ENCODE data around the gene MKLN1. TPM values are rescaled to one million over a fixed set of nuclear protein-coding genes. Genes with fewer than 3 reads are reported as not detected.

MKLN1 gene
- total and polyA plus RNA-seq, 2 donors (not counting 1 experiment from before 2014, with no cell fraction given), result 8.5 to 68.4 TPM

GRCh38 chr7:131413711-131414110, 86.0 kb downstream of the MKLN1 start:
- no peak for TF ChIP-seq CTCF (IDR thresholded peaks at IDR 0.05)
- TF ChIP-seq EZH2 (IDR thresholded peaks at IDR 0.05; ENCODE audit: borderline replicate concordance, insufficient read depth, low read depth, low read length, poor library complexity, severe bottlenecking), result no peak
- no peaks in the 10 kb centered on the region for H3K27me3 Mint-ChIP-seq
- ATAC-seq (ENCODE audit: low read depth) (no peak), DNase-seq (no peak)
- H2AFZ ChIP-seq (ENCODE audit: insufficient read depth, low read depth, low read length, poor library complexity, severe bottlenecking), result no peak overlapping the region
- no peaks in the 10 kb centered on the region for H4K20me1 ChIP-seq (ENCODE audit: control insufficient read depth, insufficient read depth, low read length, poor library complexity, severe bottlenecking)
- WGBS (ENCODE audit: insufficient coverage), result 100% methylated on average over 4 of the region's 4 CpGs
- H3K9me3 Mint-ChIP-seq (ENCODE audit: insufficient read depth), result no peaks in the 10 kb centered on the region
- POLR2A ChIA-PET, result no interaction called here
- intact Hi-C loops (cut with micrococcal nuclease), result no loop called here
- H3K27ac Mint-ChIP-seq, result no peak overlapping the region
- no peak overlapping the region for H3K9ac ChIP-seq (ENCODE audit: low read length)
- H3K27me3 ChIP-seq (replicated peaks in 1 of 4; ENCODE audit: control extremely low read depth in 1 of 4, control insufficient read depth in 3 of 4, insufficient read depth in 4 of 4, low read length in 3 of 4), result no peaks in the 10 kb centered on the region
- no peak overlapping the region for H3K4me3 ChIP-seq (ENCODE audit: control extremely low read depth in 1 of 5, extremely low read depth in 1 of 5, insufficient read depth in 1 of 5, low read depth in 2 of 5, low read length in 4 of 5)
- H3K9me3 ChIP-seq (ENCODE audit: control extremely low read depth in 1 of 3, control insufficient read depth in 2 of 3, insufficient read depth in 1 of 3, low read length in 2 of 3), result no peaks in the 10 kb centered on the region
- no peak overlapping the region for H3K4me2 ChIP-seq (replicated peaks; ENCODE audit: low read depth, low read length, poor library complexity, severe bottlenecking)
- H3K36me3 ChIP-seq (replicated peaks in 1 of 2; ENCODE audit: control extremely low read depth in 1 of 2, control insufficient read depth in 1 of 2, extremely low read depth in 1 of 2, insufficient read depth in 2 of 2, low read length in 1 of 2), result peaks cover 11 to 18% of the 10 kb centered on the region in 2 experiments
- CTCF ChIA-PET, result no interaction called here
- H3K4me1 ChIP-seq (ENCODE audit: control insufficient read depth in 2 of 2, insufficient read depth in 2 of 2, low read length in 2 of 2), result no peaks in the 10 kb centered on the region
- no peak overlapping the region for H3K4me3 Mint-ChIP-seq
- no peaks in the 10 kb centered on the region for H3K4me1 Mint-ChIP-seq
- no peaks in the 10 kb centered on the region for H3K79me2 ChIP-seq (ENCODE audit: control insufficient read depth, insufficient read depth, low read length)
- H3K27ac ChIP-seq (ENCODE audit: low read length in 2 of 2), result no peak overlapping the region

GRCh38 chr7:131424219-131424822, 96.6 kb downstream of the MKLN1 start:
- H3K79me2 ChIP-seq (ENCODE audit: control insufficient read depth, insufficient read depth, low read length), result peaks cover 8% of the 10 kb centered on the region
- intact Hi-C loops (cut with micrococcal nuclease), result loop anchor here (1.0 to 5.0 kb wide), 5 partner anchors 317 to 552 kb away; no protein-coding TSS in a partner anchor
- no peaks in the 10 kb centered on the region for H4K20me1 ChIP-seq (ENCODE audit: control insufficient read depth, insufficient read depth, low read length, poor library complexity, severe bottlenecking)
- H3K27ac ChIP-seq (ENCODE audit: low read length in 2 of 2), result no peak overlapping the region
- POLR2A ChIA-PET, result no interaction called here
- no peak overlapping the region for H2AFZ ChIP-seq (ENCODE audit: insufficient read depth, low read depth, low read length, poor library complexity, severe bottlenecking)
- Mint-ChIP-seq H3K27me3 (no peaks in the 10 kb centered on the region), H3K27ac (no peak overlapping the region), H3K4me1 (peaks cover 2% of the 10 kb centered on the region), H3K4me3 (no peak overlapping the region), H3K9me3 (ENCODE audit: insufficient read depth) (no peaks in the 10 kb centered on the region)
- no peaks in the 10 kb centered on the region for H3K4me1 ChIP-seq (ENCODE audit: control insufficient read depth in 2 of 2, insufficient read depth in 2 of 2, low read length in 2 of 2)
- CTCF ChIA-PET, result interaction anchor here (1.0 to 2.0 kb wide), 11 partner anchors 9 to 549 kb away, joined by 3 to 10 read pairs (median 4); no protein-coding TSS in a partner anchor
- peaks cover 0 to 8% of the 10 kb centered on the region in 2 experiments for H3K36me3 ChIP-seq (replicated peaks in 1 of 2; ENCODE audit: control extremely low read depth in 1 of 2, control insufficient read depth in 1 of 2, extremely low read depth in 1 of 2, insufficient read depth in 2 of 2, low read length in 1 of 2)
- DNase-seq, result peak; percentile 56
- ATAC-seq (ENCODE audit: low read depth), result peak; percentile 69
- H3K9ac ChIP-seq (ENCODE audit: low read length), result no peak overlapping the region
- no peak overlapping the region for H3K4me2 ChIP-seq (replicated peaks; ENCODE audit: low read depth, low read length, poor library complexity, severe bottlenecking)
- no CpG with 5 or more reads among the region's 5 CpGs for WGBS (ENCODE audit: insufficient coverage)
- no peaks in the 10 kb centered on the region for H3K9me3 ChIP-seq (ENCODE audit: control extremely low read depth in 1 of 3, control insufficient read depth in 2 of 3, insufficient read depth in 1 of 3, low read length in 2 of 3)
- no peaks in the 10 kb centered on the region for H3K27me3 ChIP-seq (replicated peaks in 1 of 4; ENCODE audit: control extremely low read depth in 1 of 4, control insufficient read depth in 3 of 4, insufficient read depth in 4 of 4, low read length in 3 of 4)
- H3K4me3 ChIP-seq (ENCODE audit: control extremely low read depth in 1 of 5, extremely low read depth in 1 of 5, insufficient read depth in 1 of 5, low read depth in 2 of 5, low read length in 4 of 5), result no peak overlapping the region
- peak; percentile 80 for TF ChIP-seq CTCF (IDR thresholded peaks at IDR 0.05)
- TF ChIP-seq EZH2 (IDR thresholded peaks at IDR 0.05; ENCODE audit: borderline replicate concordance, insufficient read depth, low read depth, low read length, poor library complexity, severe bottlenecking), result no peak

Measured in B cell (primary cell).